HEK293 (cell line): ENCODE measurements around the gene NAT16.

Source experiments
- HOXC10 ChIP-seq: sonication (generic); formaldehyde crosslinking; IDR thresholded peaks from 2 replicates; pipeline ENCODE4 v1.8.1; 2023; ENCODE audit warnings: mild to moderate bottlenecking, missing genetic modification reagents
- KLF10 ChIP-seq: fragments of 450-650 bp; IDR thresholded peaks from 2 replicates; pipeline ENCODE4 v1.5.1; 2018; ENCODE audit warnings: missing biosample characterization, mild to moderate bottlenecking, missing genetic modification characterization
- KLF17 ChIP-seq: fragments of 450-650 bp; formaldehyde crosslinking; IDR thresholded peaks from 2 replicates; pipeline ENCODE4 v1.5.1; 2016; ENCODE audit warnings: missing biosample characterization, missing genetic modification characterization
- MEIS1 ChIP-seq: sonication (generic); formaldehyde crosslinking; IDR thresholded peaks from 2 replicates; pipeline ENCODE4 v1.8.1; 2022; ENCODE audit warnings: missing genetic modification reagents, mild to moderate bottlenecking, borderline replicate concordance
- PRDM1 ChIP-seq: fragments of 450-650 bp; formaldehyde crosslinking; IDR thresholded peaks from 2 replicates; pipeline ENCODE4; 2016; ENCODE audit warnings: missing biosample characterization, missing genetic modification characterization
- SETDB1 ChIP-seq: IDR thresholded peaks from one replicate; pipeline ENCODE4 v1.6.1; 2017; ENCODE audit warnings: mild to moderate bottlenecking, low read length, moderate library complexity, mixed read lengths; ENCODE audit not compliant: insufficient read length
- SP3 ChIP-seq: fragments of 450-650 bp; formaldehyde crosslinking; IDR thresholded peaks from 2 replicates; pipeline ENCODE4 v1.5.1; 2016; ENCODE audit warnings: missing biosample characterization, missing genetic modification characterization
- ZBTB1 ChIP-seq: fragments of 450-650 bp; formaldehyde crosslinking; IDR thresholded peaks from 2 replicates; pipeline ENCODE4 v1.5.1; 2016; ENCODE audit warnings: missing biosample characterization, missing genetic modification characterization
- ZNF140 ChIP-seq: fragments of 450-650 bp; formaldehyde crosslinking; IDR thresholded peaks from 2 replicates; pipeline ENCODE4 v1.5.1; 2016; ENCODE audit warnings: missing biosample characterization, missing genetic modification characterization
- ZNF146 ChIP-seq: fragments of 450-650 bp; formaldehyde crosslinking; IDR thresholded peaks from 2 replicates; pipeline ENCODE4 v1.5.1; 2016; ENCODE audit warnings: missing biosample characterization, missing genetic modification characterization
- ZNF16 ChIP-seq: fragments of 450-650 bp; formaldehyde crosslinking; IDR thresholded peaks from 2 replicates; pipeline ENCODE4 v1.5.1; 2016; ENCODE audit warnings: low read depth, missing biosample characterization, missing genetic modification characterization
- ZNF18 ChIP-seq: fragments of 450-650 bp; formaldehyde crosslinking; IDR thresholded peaks from 2 replicates; pipeline ENCODE4 v1.5.1; 2016; ENCODE audit warnings: missing biosample characterization, missing genetic modification characterization
- ZNF2 ChIP-seq: fragments of 450-650 bp; formaldehyde crosslinking; IDR thresholded peaks from 2 replicates; pipeline ENCODE4 v1.5.1; 2016; ENCODE audit warnings: missing biosample characterization, missing genetic modification characterization
- ZNF202 ChIP-seq: fragments of 450-650 bp; formaldehyde crosslinking; IDR thresholded peaks from 2 replicates; pipeline ENCODE4 v1.5.1; 2016; ENCODE audit warnings: missing biosample characterization, missing genetic modification characterization, borderline replicate concordance
- ZNF248 ChIP-seq: fragments of 450-650 bp; formaldehyde crosslinking; IDR thresholded peaks from 2 replicates; pipeline ENCODE4 v1.5.1; 2017; ENCODE audit warnings: missing biosample characterization, missing genetic modification characterization
- ZNF266 ChIP-seq: fragments of 450-650 bp; formaldehyde crosslinking; IDR thresholded peaks from 2 replicates; pipeline ENCODE4 v1.5.1; 2016; ENCODE audit warnings: missing biosample characterization, missing genetic modification characterization, low read depth
- ZNF302 ChIP-seq: fragments of 450-650 bp; formaldehyde crosslinking; IDR thresholded peaks from 2 replicates; pipeline ENCODE4 v1.5.1; 2016; ENCODE audit warnings: missing biosample characterization, missing genetic modification characterization, low read depth
- ZNF324 ChIP-seq: fragments of 450-650 bp; formaldehyde crosslinking; IDR thresholded peaks from 2 replicates; pipeline ENCODE4 v1.5.1; 2016; ENCODE audit warnings: missing biosample characterization, missing genetic modification characterization
- ZNF341 ChIP-seq: fragments of 450-650 bp; formaldehyde crosslinking; IDR thresholded peaks from 2 replicates; pipeline ENCODE4; 2016; ENCODE audit warnings: low read depth, missing biosample characterization, missing genetic modification characterization
- ZNF398 ChIP-seq: fragments of 450-650 bp; formaldehyde crosslinking; IDR thresholded peaks from 2 replicates; pipeline ENCODE4 v1.5.1; 2017; ENCODE audit warnings: missing biosample characterization, missing genetic modification characterization
- ZNF426 ChIP-seq: fragments of 450-650 bp; formaldehyde crosslinking; IDR thresholded peaks from 2 replicates; pipeline ENCODE4 v1.5.1; 2017; ENCODE audit warnings: missing biosample characterization, missing genetic modification characterization, mild to moderate bottlenecking, inconsistent platforms, moderate library complexity
- ZNF433 ChIP-seq: fragments of 450-650 bp; formaldehyde crosslinking; IDR thresholded peaks from 2 replicates; pipeline ENCODE4 v1.5.1; 2016; ENCODE audit warnings: missing biosample characterization, missing genetic modification characterization, low read depth
- ZNF513 ChIP-seq: fragments of 450-650 bp; IDR thresholded peaks from 2 replicates; pipeline ENCODE4 v1.5.1; 2018; ENCODE audit warnings: missing biosample characterization, missing genetic modification characterization
- ZNF530 ChIP-seq: fragments of 450-650 bp; formaldehyde crosslinking; IDR thresholded peaks from 2 replicates; pipeline ENCODE4 v1.5.1; 2016; ENCODE audit warnings: low read depth, missing biosample characterization, missing genetic modification characterization
- ZNF580 ChIP-seq: fragments of 450-650 bp; formaldehyde crosslinking; IDR thresholded peaks from 2 replicates; pipeline ENCODE4 v1.5.1; 2016; ENCODE audit warnings: missing biosample characterization, missing genetic modification characterization
- ZNF585B ChIP-seq: fragments of 450-650 bp; formaldehyde crosslinking; IDR thresholded peaks from 2 replicates; pipeline ENCODE4 v1.5.1; 2016; ENCODE audit warnings: missing biosample characterization, missing genetic modification characterization
- ZNF629 ChIP-seq: fragments of 450-650 bp; formaldehyde crosslinking; IDR thresholded peaks from 2 replicates; pipeline ENCODE4 v1.5.1; 2017; ENCODE audit warnings: missing biosample characterization, missing genetic modification characterization
- ZNF670 ChIP-seq: fragments of 450-650 bp; formaldehyde crosslinking; IDR thresholded peaks from 2 replicates; pipeline ENCODE4 v1.5.1; 2016; ENCODE audit warnings: missing biosample characterization, missing genetic modification characterization, low read depth
- ZNF777 ChIP-seq: fragments of 450-650 bp; formaldehyde crosslinking; IDR thresholded peaks from 2 replicates; pipeline ENCODE4 v1.5.1; 2017; ENCODE audit warnings: missing biosample characterization, missing genetic modification characterization, borderline replicate concordance
- ZNF791 ChIP-seq: fragments of 450-650 bp; formaldehyde crosslinking; IDR thresholded peaks from 2 replicates; pipeline ENCODE4 v1.5.1; 2016; ENCODE audit warnings: missing biosample characterization, missing genetic modification characterization
- ZNF792 ChIP-seq: fragments of 450-650 bp; formaldehyde crosslinking; IDR thresholded peaks from 2 replicates; pipeline ENCODE4 v1.5.1; 2016; ENCODE audit warnings: missing biosample characterization, missing genetic modification characterization
- ZNF830 ChIP-seq: fragments of 450-650 bp; IDR thresholded peaks from 2 replicates; pipeline ENCODE4 v1.5.0; 2018; ENCODE audit warnings: missing biosample characterization, missing genetic modification characterization, low read depth, mild to moderate bottlenecking, moderate library complexity
- ZNF837 ChIP-seq: fragments of 450-650 bp; formaldehyde crosslinking; IDR thresholded peaks from 2 replicates; pipeline ENCODE4 v1.5.1; 2016; ENCODE audit warnings: missing biosample characterization, missing genetic modification characterization
- ZSCAN5A ChIP-seq: fragments of 450-650 bp; formaldehyde crosslinking; IDR thresholded peaks from 2 replicates; pipeline ENCODE4 v1.5.1; 2016; ENCODE audit warnings: missing biosample characterization, missing genetic modification characterization

NAT16 gene

GRCh38 chr7:101153969-101154692 lies 26.0 kb downstream of the NAT16 start, which contains the start of gene AP1S1 (continued):
- TF ChIP-seq ZNF18 (no peak), HOXC10 (CRISPR knock-in tag) (no peak), ZNF302 (no peak), SP3 (tag by site-specific recombination) (peak; percentile 97), ZNF585B (no peak), ZBTB1 (no peak), ZNF530 (no peak), ZNF791 (no peak), SETDB1 (no peak), ZNF16 (tag by site-specific recombination) (no peak), ZNF426 (tag by site-specific recombination) (no peak), PRDM1 (tag by site-specific recombination) (peak; percentile 94), ZNF580 (tag by site-specific recombination) (no peak; the same call in 1 of the 2 replicates), ZNF629 (no peak), KLF10 (tag by site-specific recombination) (peak; percentile 27; the same call in 1 of the 2 replicates), ZNF433 (tag by site-specific recombination) (no peak), MEIS1 (no peak), ZNF146 (no peak), ZNF341 (tag by site-specific recombination) (peak; percentile 92), ZSCAN5A (tag by site-specific recombination) (no peak), ZNF837 (tag by site-specific recombination) (no peak), ZNF777 (no peak), ZNF140 (no peak), ZNF670 (no peak), ZNF792 (tag by site-specific recombination) (no peak), ZNF248 (tag by site-specific recombination) (no peak), KLF17 (tag by site-specific recombination) (no peak; the same call in 1 of the 2 replicates), ZNF398 (peak; percentile 86), ZNF324 (tag by site-specific recombination) (peak; percentile 74; the same call in 1 of the 2 replicates), ZNF830 (tag by site-specific recombination) (no peak), ZNF513 (tag by site-specific recombination) (no peak), ZNF2 (tag by site-specific recombination) (peak; percentile 33; the same call in 1 of the 2 replicates), ZNF266 (tag by site-specific recombination) (no peak), ZNF202 (no peak)
